Measurements from ENCODE around the gene TRPV4.

The TRPV4 gene

GRCh38 chr12:109778684-109779083 lies 54.5 kb downstream of the TRPV4 start:
- TF ChIP-seq, protein P1, sequence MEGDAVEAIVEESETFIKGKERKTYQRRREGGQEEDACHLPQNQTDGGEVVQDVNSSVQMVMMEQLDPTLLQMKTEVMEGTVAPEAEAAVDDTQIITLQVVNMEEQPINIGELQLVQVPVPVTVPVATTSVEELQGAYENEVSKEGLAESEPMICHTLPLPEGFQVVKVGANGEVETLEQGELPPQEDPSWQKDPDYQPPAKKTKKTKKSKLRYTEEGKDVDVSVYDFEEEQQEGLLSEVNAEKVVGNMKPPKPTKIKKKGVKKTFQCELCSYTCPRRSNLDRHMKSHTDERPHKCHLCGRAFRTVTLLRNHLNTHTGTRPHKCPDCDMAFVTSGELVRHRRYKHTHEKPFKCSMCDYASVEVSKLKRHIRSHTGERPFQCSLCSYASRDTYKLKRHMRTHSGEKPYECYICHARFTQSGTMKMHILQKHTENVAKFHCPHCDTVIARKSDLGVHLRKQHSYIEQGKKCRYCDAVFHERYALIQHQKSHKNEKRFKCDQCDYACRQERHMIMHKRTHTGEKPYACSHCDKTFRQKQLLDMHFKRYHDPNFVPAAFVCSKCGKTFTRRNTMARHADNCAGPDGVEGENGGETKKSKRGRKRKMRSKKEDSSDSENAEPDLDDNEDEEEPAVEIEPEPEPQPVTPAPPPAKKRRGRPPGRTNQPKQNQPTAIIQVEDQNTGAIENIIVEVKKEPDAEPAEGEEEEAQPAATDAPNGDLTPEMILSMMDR (conservative IDR thresholded peaks at IDR 0.05; ENCODE audit: low read depth, low read length): no peak
- Histone ChIP-seq H3K36me3 (ENCODE audit: insufficient read depth) (no peaks in the 10 kb centered on the region), H4K20me1 (ENCODE audit: insufficient read depth) (no peaks in the 10 kb centered on the region)

GRCh38 chr12:109777544-109777943 lies 55.7 kb downstream of the TRPV4 start:
- TF ChIP-seq, protein P1 (conservative IDR thresholded peaks at IDR 0.05; ENCODE audit: low read depth, low read length): no peak
- H4K20me1 ChIP-seq (ENCODE audit: insufficient read depth): no peaks in the 10 kb centered on the region
- H3K36me3 ChIP-seq (ENCODE audit: insufficient read depth): no peaks in the 10 kb centered on the region
- H3K9ac ChIP-seq: no peak overlapping the region
- H3K27ac ChIP-seq: no peak overlapping the region
- H3K27me3 ChIP-seq (ENCODE audit: insufficient read depth, low read depth): no peaks in the 10 kb centered on the region
- H3K79me2 ChIP-seq (ENCODE audit: insufficient read depth, low read depth): no peaks in the 10 kb centered on the region
- H3K4me2 ChIP-seq: no peak overlapping the region
- no peak overlapping the region for H2AFZ ChIP-seq (ENCODE audit: low read depth)
- no peaks in the 10 kb centered on the region for H3K4me1 ChIP-seq (ENCODE audit: low read depth, poor library complexity, severe bottlenecking)
- H3K4me3 ChIP-seq (IDR thresholded peaks at IDR 0.05; ENCODE audit: insufficient read depth, low read depth, low read length): no peak overlapping the region

More at GRCh38 chr12:109778684-109779083, 54.5 kb downstream of the TRPV4 start:
- Histone ChIP-seq H3K27me3 (ENCODE audit: insufficient read depth, low read depth) (no peaks in the 10 kb centered on the region), H3K9ac (no peak overlapping the region), H3K4me3 (IDR thresholded peaks at IDR 0.05; ENCODE audit: insufficient read depth, low read depth, low read length) (no peak overlapping the region), H3K79me2 (ENCODE audit: insufficient read depth, low read depth) (no peaks in the 10 kb centered on the region), H3K4me2 (no peak overlapping the region), H3K27ac (no peak overlapping the region), H2AFZ (ENCODE audit: low read depth) (no peak overlapping the region), H3K4me1 (ENCODE audit: low read depth, poor library complexity, severe bottlenecking) (no peaks in the 10 kb centered on the region)

DNA sequence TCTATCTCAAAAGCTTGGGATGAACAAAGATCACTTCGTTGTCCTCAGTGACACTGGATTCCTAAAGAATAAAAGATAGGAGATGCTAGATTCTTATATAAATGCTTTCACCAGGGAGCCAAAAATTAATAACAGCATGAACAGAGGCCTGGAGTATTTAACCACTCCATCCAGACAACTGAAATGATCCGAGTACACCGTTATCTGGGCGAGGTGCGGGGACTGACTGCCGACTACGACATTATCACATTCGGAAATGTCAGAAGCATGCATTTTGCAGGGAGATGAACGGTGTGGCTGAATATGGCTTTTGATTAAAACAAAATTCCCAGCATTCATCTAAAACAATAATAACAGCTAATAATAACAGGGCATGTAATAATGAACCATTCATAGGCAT lies 56.6 kb downstream of the TRPV4 start:
- Histone ChIP-seq H3K36me3 (ENCODE audit: insufficient read depth) (no peaks in the 10 kb centered on the region), H3K9ac (no peak overlapping the region), H3K27ac (no peak overlapping the region), H3K79me2 (ENCODE audit: insufficient read depth, low read depth) (no peaks in the 10 kb centered on the region), H3K4me3 (IDR thresholded peaks at IDR 0.05; ENCODE audit: insufficient read depth, low read depth, low read length) (no peak overlapping the region), H3K27me3 (ENCODE audit: insufficient read depth, low read depth) (no peaks in the 10 kb centered on the region), H3K4me1 (ENCODE audit: low read depth, poor library complexity, severe bottlenecking) (no peaks in the 10 kb centered on the region), H3K4me2 (no peak overlapping the region), H2AFZ (ENCODE audit: low read depth) (no peak overlapping the region), H4K20me1 (ENCODE audit: insufficient read depth) (no peaks in the 10 kb centered on the region)
- TF ChIP-seq, protein P1 (conservative IDR thresholded peaks at IDR 0.05; ENCODE audit: low read depth, low read length): no peak

- no peak overlapping the region for H3K4me3 ChIP-seq (IDR thresholded peaks at IDR 0.05; ENCODE audit: insufficient read depth, low read depth, low read length)
- TF ChIP-seq, protein P1 (conservative IDR thresholded peaks at IDR 0.05; ENCODE audit: low read depth, low read length): peak; percentile 79
- H3K79me2 ChIP-seq (ENCODE audit: insufficient read depth, low read depth): no peaks in the 10 kb centered on the region
- no peak overlapping the region for H3K9ac ChIP-seq
- no peak overlapping the region for H2AFZ ChIP-seq (ENCODE audit: low read depth)
- H4K20me1 ChIP-seq (ENCODE audit: insufficient read depth): no peaks in the 10 kb centered on the region
- no peaks in the 10 kb centered on the region for H3K27me3 ChIP-seq (ENCODE audit: insufficient read depth, low read depth)
- H3K36me3 ChIP-seq (ENCODE audit: insufficient read depth): no peaks in the 10 kb centered on the region
- no peak overlapping the region for H3K4me2 ChIP-seq
- H3K27ac ChIP-seq: no peak overlapping the region
- H3K4me1 ChIP-seq (ENCODE audit: low read depth, poor library complexity, severe bottlenecking): no peaks in the 10 kb centered on the region
Observed at GRCh38 chr12:109775172-109775881, 57.9 kb downstream of the TRPV4 start.
